UCSD-AML1 (cell line): ENCODE data around the gene ZBTB43.
A peak's percentile ranks its signal among the peaks of the same experiment; 100 is the strongest.
"Not testable (repeated sequence)": the region's sequence is repeated elsewhere in the genome, so short reads cannot be mapped to it uniquely, and the experiment has no call there.

Experiments used
- DNase-seq: peaks from one replicate; lab custom pipeline; 2025; ENCODE audit not compliant: unreplicated experiment; lab: John Stamatoyannopoulos, UW

ZBTB43 gene

DNA sequence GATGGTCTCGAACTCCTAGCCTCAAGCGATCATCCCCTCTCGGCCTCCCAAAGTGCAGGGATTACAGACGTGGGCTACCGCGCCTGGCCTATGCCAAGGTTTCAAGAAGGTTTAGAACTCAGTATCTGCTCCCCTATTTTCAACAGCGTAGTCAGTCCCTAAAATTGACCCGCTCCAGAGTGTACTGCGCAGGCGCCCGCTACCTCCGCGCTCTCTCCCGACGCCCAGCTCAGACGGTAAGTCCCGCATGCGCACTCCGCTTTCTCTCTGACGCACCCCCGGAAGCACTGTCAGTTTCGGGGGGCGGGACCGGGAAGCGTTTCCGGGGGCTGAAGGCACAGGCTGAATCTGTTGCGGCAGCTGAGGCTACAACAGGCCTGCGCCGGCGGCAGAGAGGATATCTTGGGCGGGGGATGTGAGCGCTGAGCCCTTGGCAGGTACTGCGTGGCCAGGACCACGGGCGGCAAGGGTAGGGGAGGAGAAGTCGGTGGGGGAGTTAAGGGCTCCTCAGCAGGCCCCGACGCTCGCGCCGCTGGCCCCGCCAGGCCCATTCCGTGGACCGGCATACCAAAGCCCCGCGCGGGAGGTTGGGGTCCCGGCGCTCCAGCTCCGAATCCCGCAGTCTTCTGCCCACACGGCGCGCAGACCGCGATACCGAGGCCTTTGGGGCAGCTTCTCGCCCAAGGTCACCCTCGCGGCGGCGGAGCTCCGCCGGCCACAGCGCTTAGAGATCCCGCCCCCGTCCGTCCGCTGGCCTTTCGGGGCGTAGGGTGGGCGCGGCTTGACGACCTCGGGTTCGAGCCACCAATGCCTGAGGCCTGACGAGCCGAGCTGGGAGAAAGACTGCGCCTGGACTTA lies at the start of gene ZBTB43:
Gene ZBTB43, plus strand, starts transcription at position 345 of the 858 bp plus-strand sequence. CDS start 27,470 bp downstream, outside the sequence.
- peak; percentile 96 for DNase-seq

- DNase-seq, result no peak
These were observed 49.4 kb upstream of the ZBTB43 start for GRCh38 chr9:126755317-126755875.

DNA sequence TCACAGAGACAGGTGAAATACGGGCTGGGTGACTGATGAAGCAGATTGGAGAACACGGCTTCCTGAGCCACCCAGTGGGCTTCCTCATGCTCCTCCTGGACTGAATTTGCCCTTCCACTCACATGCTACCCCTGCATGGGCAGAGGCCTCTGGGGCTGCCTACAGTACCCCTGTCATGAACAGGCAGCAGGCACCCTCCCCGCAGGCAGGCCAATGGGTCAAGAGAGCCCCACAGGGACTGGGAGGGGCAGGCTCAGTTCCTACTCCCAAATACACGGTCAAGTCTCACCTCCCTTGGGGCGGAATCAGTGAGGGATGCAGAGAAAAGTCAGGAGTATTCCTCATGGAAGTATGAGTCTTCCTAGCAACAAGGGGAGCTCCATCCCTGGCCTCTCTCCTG lies 48.6 kb upstream of the ZBTB43 start:
- DNase-seq, result no peak

GRCh38 chr9:126756876-126757415 lies 47.9 kb upstream of the ZBTB43 start:
- DNase-seq, result no peak

- DNase-seq, result no peak
These were observed 45.8 kb upstream of the ZBTB43 start for GRCh38 chr9:126758916-126759585.

DNA sequence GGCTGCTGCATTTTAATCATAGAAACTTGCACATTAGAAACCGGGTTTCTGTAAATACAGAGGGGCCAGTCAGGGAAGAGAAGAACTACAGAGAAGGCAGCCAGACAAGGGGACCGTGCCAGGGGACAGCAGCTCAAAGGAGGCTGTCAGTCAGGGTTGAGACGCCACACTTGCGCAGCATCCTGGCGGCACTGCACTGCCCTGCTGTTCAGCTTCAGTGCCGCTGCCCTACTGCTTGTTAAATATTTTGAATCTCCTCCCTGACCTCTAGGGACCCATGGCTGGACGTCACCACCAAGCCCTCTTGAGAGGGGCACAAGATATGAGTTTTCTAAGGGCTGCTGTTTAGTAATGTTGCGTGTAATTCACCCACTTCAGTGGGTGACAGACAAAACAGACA lies 43.6 kb upstream of the ZBTB43 start:
- DNase-seq, result no peak

DNA sequence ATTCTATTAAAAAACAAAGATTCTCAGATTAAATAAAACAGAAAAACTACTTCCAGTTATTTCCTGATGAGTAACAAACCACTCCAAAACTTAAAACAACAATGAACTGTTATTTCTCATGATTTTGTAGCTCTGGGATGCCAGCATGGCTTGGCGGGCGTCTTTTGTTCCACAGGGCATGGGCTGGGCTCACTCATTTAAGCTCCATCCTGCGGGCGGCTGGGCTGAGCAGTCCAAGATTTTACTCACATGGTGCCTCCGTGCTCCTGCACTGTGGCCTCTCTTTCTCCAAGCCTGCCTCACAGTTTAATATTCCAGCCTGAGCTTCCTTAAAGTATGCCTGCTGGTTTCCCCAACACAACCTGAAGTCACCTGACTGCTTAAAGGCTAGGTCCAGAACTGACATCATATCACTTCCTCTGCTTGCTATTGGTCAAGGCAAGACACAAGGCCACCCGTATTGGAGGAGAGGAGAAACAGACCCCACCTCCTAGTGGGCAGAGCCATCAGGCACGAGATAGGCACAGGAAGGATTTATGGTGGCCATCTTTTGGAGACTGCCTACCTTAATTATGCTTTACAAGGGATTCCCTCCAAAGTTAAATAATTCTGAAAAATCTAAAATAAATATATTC lies 41.6 kb upstream of the ZBTB43 start:
- DNase-seq, result no peak

GRCh38 chr9:126773004-126773607 lies 31.7 kb upstream of the ZBTB43 start:
- no peak for DNase-seq

DNA sequence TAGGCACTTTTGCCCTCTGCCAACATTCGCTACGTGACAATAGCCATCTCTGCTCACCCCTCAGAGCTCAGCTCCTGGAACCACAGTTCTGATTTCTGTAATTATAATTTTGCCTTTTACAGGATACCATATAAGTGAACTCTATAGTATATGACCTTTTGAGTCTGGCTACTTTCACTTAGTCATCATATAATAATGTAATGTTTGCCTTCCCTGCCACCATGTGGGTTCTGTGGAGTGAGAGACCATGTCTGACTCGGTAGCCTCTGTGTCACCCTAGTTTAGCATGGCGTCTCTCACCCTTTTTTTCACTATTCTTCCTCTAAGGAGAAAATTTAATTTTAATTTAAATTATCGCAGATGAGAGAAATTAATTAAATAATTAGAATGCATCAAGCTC lies 28.9 kb upstream of the ZBTB43 start:
- no peak for DNase-seq

DNA sequence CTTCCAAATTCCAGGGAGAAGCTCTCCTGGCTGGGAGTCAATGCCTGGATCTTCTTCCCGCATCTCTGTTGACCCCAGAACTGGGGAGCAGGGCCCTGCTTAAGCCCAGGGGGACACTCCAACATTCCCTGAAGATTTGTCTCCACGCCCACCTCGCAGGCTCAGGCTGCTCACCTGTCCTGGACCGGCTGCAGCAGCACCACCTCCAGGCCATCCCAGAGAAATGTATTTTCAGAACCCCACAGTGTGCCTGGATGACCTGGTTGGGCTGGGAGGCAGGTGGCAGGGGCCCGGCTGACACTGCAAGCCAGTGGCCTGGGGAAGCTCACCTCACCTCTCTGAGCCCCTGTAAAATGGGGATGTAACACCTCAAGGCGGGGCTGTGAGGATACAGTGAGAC lies 27.1 kb upstream of the ZBTB43 start:
- no peak for DNase-seq

DNA sequence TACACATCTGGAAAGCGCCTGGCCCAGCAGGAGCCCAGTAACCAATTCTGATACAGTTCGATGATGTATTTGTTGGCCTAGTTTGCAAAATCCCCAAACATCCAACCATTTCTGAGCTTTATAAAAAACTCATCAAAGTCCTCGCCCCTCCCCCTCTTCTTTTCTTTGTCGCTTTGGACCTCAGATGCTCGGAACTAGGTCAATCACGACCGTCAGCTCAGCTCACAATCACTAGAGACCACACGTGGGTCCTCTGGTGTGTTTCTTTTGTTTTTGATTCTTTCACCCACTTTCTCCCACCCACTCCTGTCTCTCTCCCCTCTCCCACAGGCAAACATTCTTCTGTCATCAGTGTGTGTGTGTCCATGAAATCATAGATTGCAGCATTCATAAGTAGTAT lies 26.7 kb upstream of the ZBTB43 start:
- no peak for DNase-seq

DNA sequence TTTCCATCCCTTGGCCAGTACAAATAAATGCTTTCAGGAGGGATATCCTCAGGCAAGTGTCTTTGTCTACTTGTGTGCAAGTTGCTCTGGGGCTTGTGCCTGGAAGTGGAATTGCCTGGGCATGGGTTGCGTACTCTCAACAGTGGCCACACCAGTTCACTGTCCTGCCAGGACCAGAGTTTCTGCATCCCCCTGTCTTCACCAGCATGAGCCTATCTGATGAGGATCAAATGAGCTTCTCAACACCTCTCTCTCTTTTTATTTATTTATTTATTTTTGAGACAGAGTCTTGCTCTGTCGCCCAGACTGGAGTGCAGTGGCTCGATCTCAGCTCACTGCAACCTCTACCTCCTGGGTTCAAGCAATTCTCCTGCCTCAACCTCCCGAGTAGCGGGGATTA lies 26.1 kb upstream of the ZBTB43 start:
- DNase-seq, result not testable (repeated sequence)

DNA sequence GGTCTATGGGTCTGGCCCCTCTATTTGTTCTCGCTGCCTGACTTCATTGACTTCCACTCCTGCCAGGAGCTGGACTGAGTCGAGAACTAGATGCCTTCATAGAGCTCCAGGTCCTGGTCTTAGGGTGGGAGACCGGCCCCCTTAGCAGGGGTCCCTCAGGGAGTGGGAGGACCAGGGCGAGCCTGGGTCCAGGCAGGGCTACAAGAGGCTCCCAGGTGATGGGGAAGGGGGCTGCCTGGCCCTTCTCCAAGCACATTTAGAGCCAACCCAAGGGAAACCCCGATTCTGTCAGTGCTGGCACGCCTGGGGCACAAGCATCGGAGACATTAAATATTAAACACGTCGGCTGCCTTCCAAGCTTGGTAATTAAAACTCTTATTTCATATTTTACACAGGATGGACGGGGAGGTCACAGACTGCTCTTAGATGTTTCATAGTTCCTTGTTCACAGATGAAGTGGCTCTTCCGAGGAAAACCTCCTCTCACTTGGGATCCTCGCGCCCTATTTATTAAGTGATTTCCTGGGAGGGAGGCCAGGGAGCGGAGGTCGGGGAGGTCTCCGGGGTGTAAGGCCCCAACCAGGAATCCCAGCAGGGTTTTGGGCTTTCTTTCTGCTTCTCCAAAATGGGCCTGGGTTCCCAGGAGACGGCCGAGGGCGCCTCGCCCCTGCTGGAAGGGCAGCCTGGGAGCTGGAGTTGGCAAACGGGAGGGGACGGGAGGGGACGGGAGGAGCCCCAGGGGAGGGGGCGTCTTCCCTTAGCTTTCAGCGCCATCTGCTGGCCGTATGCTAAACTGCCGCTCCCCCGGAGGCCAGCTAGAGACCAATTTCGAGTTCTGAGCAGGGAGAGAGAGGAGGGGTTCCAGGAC lies 23.4 kb upstream of the ZBTB43 start:
- DNase-seq, result peak; percentile 79

- DNase-seq, result no peak
These were observed 22.8 kb upstream of the ZBTB43 start for GRCh38 chr9:126782053-126782388.

DNA sequence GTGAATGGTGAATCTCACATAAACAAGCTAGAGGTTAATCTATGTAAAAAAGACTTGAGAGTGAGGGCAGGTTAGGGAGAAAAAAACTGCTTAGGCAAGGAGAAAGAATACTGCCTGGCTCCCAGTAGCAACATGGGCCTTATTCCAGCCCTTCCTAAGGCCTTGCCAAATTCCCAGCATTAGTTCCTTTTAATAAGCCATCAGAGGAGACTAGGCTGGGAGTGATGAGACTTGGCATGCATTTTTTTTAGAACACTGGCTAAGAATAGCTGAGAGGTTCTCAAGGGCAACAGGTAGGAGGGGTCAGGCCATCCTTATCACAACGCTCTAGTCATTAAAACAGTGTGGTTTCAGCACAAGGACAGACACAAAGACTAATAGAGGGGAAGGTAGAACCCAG lies 20.9 kb upstream of the ZBTB43 start:
- no peak for DNase-seq

GRCh38 chr9:126784401-126784800 lies 20.4 kb upstream of the ZBTB43 start:
- no peak for DNase-seq

- DNase-seq, result not testable (repeated sequence)
These were observed 20.0 kb upstream of the ZBTB43 start for GRCh38 chr9:126784841-126785240.

DNA sequence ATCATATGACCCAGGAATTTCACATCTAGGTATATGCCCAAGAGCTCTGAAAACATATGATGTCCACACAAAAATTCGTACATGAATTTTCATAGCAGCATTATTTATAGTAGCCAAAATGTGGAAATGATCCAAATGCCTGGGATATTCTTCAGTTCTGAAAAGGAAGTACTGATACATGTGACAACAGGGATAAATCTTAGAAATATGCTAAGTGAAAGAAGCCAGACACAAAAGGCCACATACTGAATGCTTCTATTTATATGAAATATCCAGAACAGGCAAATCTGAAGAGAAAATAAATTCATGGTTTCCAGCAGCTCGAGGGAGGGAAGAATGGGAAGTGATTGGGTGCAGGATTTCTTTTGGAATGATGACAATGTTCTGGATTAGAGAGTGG lies 16.8 kb upstream of the ZBTB43 start:
- no peak for DNase-seq

- no peak for DNase-seq
These were observed 16.0 kb upstream of the ZBTB43 start for GRCh38 chr9:126788634-126789349.
